Glutamatergic neuron (in vitro differentiated cells): ENCODE measurements around the gene SNAI3. TPM values are rescaled to one million over a fixed set of nuclear protein-coding genes. Genes with fewer than 3 reads are reported as not detected.

Experiments used
- DNase-seq: peaks from one replicate; pipeline ENCODE4 v3.0.0; 2022
- H3K27ac Mint-ChIP-seq: one replicate; pipeline ENCODE4 v1.8.0; 2020; ENCODE audit warnings: mild to moderate bottlenecking, mixed read lengths, inconsistent platforms; ENCODE audit not compliant: unreplicated experiment
- H3K27me3 Mint-ChIP-seq: one replicate; pipeline ENCODE4 v1.8.0; 2020; ENCODE audit warnings: mild to moderate bottlenecking, moderate library complexity, mixed read lengths, inconsistent platforms; ENCODE audit not compliant: unreplicated experiment
- H3K36me3 Mint-ChIP-seq: one replicate; pipeline ENCODE4 v1.8.0; 2020; ENCODE audit warnings: mild to moderate bottlenecking, mixed read lengths, inconsistent platforms; ENCODE audit not compliant: unreplicated experiment
- H3K4me1 Mint-ChIP-seq: one replicate; pipeline ENCODE4 v1.8.0; 2020; ENCODE audit warnings: mild to moderate bottlenecking, low read depth, mixed read lengths, inconsistent platforms; ENCODE audit not compliant: unreplicated experiment
- H3K4me3 Mint-ChIP-seq: one replicate; pipeline ENCODE4 v1.8.0; 2020; ENCODE audit warnings: mild to moderate bottlenecking, mixed read lengths, inconsistent platforms; ENCODE audit not compliant: unreplicated experiment
- H3K9me3 Mint-ChIP-seq: one replicate; pipeline ENCODE4 v1.8.0; 2020; ENCODE audit warnings: mild to moderate bottlenecking, moderate library complexity, mixed read lengths, inconsistent platforms; ENCODE audit not compliant: unreplicated experiment
- total RNA-seq: library from RNA; stranded (reverse); fragmentation: NEBNext Ultra II Directional; extraction: Animal tissue kit (Norgen Biotek cat#: 25700); gene quantifications from one replicate; pipeline ENCODE4 v1.2.1, GENCODE V29; 2021; ENCODE audit not compliant: unreplicated experiment
- TF ChIP-seq, protein P1 (sequence below): fragments of 200-600 bp; sonication (generic); IDR thresholded peaks from one replicate; pipeline ENCODE4 v1.5.0; 2021; ENCODE audit not compliant: partially characterized antibody, unreplicated experiment

SNAI3 gene
- total RNA-seq, 1 donor from 2014 or later = not detected

- Mint-ChIP-seq H3K27ac (no peak overlapping the region), H3K4me1 (peaks cover 11% of the 10 kb centered on the region), H3K27me3 (peaks cover 8% of the 10 kb centered on the region), H3K4me3 (no peak overlapping the region), H3K9me3 (peaks cover 2% of the 10 kb centered on the region), H3K36me3 (no peaks in the 10 kb centered on the region)
- TF ChIP-seq, protein P1, sequence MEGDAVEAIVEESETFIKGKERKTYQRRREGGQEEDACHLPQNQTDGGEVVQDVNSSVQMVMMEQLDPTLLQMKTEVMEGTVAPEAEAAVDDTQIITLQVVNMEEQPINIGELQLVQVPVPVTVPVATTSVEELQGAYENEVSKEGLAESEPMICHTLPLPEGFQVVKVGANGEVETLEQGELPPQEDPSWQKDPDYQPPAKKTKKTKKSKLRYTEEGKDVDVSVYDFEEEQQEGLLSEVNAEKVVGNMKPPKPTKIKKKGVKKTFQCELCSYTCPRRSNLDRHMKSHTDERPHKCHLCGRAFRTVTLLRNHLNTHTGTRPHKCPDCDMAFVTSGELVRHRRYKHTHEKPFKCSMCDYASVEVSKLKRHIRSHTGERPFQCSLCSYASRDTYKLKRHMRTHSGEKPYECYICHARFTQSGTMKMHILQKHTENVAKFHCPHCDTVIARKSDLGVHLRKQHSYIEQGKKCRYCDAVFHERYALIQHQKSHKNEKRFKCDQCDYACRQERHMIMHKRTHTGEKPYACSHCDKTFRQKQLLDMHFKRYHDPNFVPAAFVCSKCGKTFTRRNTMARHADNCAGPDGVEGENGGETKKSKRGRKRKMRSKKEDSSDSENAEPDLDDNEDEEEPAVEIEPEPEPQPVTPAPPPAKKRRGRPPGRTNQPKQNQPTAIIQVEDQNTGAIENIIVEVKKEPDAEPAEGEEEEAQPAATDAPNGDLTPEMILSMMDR = no peak
- no peak for DNase-seq
Observed at GRCh38 chr16:88654363-88655052, 31.8 kb downstream of the SNAI3 start.

GRCh38 chr16:88653596-88654362 is 32.5 kb downstream of the SNAI3 start:
- no peak for DNase-seq
- H3K27ac Mint-ChIP-seq = peak overlapping the region; percentile 28
- peaks cover 10% of the 10 kb centered on the region for H3K4me1 Mint-ChIP-seq
- no peaks in the 10 kb centered on the region for H3K36me3 Mint-ChIP-seq
- peaks cover 13% of the 10 kb centered on the region for H3K27me3 Mint-ChIP-seq
- TF ChIP-seq, protein P1 = no peak
- H3K4me3 Mint-ChIP-seq = no peak overlapping the region
- peaks cover 4% of the 10 kb centered on the region for H3K9me3 Mint-ChIP-seq

DNA sequence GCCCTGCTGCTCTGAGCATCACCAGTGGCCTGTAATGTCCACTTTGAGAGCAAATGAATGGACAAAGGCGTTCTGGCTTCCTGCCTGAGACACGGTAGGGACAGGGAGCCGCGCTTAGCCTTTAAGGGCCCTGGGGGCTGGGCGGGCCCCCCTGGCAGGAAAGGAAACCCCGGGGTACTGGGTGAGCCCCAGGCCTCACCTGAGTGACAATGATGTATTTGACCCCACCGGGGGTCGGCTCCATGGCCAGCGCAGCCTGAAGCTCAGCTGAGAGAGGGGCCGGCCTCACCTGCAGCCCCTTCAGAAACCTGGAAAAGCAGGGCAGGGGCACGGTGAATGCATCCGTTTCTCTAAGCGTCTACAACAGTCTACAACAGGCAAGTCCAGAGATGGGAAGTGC is 33.2 kb downstream of the SNAI3 start:
- no peak overlapping the region for H3K4me3 Mint-ChIP-seq
- peaks cover 15% of the 10 kb centered on the region for H3K27me3 Mint-ChIP-seq
- TF ChIP-seq, protein P1 = no peak

GRCh38 chr16:88652762-88653063 is 33.6 kb downstream of the SNAI3 start:
- Mint-ChIP-seq H3K36me3 (no peaks in the 10 kb centered on the region), H3K27ac (no peak overlapping the region), H3K9me3 (peaks cover 4% of the 10 kb centered on the region), H3K4me3 (no peak overlapping the region), H3K27me3 (peaks cover 15% of the 10 kb centered on the region), H3K4me1 (peaks cover 10% of the 10 kb centered on the region)
- TF ChIP-seq, protein P1 = no peak
- DNase-seq = no peak

More for the DNA sequence above, 33.2 kb downstream of the SNAI3 start:
- Mint-ChIP-seq H3K36me3 (no peaks in the 10 kb centered on the region), H3K27ac (no peak overlapping the region), H3K9me3 (peaks cover 4% of the 10 kb centered on the region), H3K4me1 (peaks cover 10% of the 10 kb centered on the region)
- DNase-seq = no peak
